Fibroblast of lung (primary cell): ENCODE results near the gene PIAS1. TPM values are rescaled to one million over a fixed set of nuclear protein-coding genes. Genes with fewer than 3 reads are reported as not detected.

ENCODE experiments used
- DNase-seq, 2 donors: peaks; one replicate each; pipeline versions ENCODE4 v3.0.0 to v3.0.0-alpha.2; 2010; ENCODE audit warnings: low read depth in 2 of 2
- H2AFZ ChIP-seq: 2 replicates; pipeline ENCODE4 v1.5.1; 2012; ENCODE audit warnings: low read length, control low read depth, inconsistent platforms
- H3K27ac ChIP-seq: 2 replicates; pipeline ENCODE4 v1.5.1; 2011; ENCODE audit warnings: low read length, control low read depth; ENCODE audit not compliant: insufficient read depth
- H3K27me3 ChIP-seq: 2 replicates; pipeline ENCODE4 v1.5.1; 2011; ENCODE audit warnings: mild to moderate bottlenecking, low read length; ENCODE audit not compliant: control insufficient read depth, insufficient read depth
- H3K36me3 ChIP-seq: 2 replicates; pipeline ENCODE4 v1.5.1; 2011; ENCODE audit warnings: low read length; ENCODE audit not compliant: control insufficient read depth, insufficient read depth
- H3K4me1 ChIP-seq: 2 replicates; pipeline ENCODE4 v1.5.1; 2011; ENCODE audit warnings: low read length; ENCODE audit not compliant: control insufficient read depth, insufficient read depth; ENCODE audit errors: extremely low read depth
- H3K4me2 ChIP-seq: 2 replicates; pipeline ENCODE4 v1.5.1; 2011; ENCODE audit warnings: low read length, control low read depth; ENCODE audit not compliant: insufficient read depth; ENCODE audit errors: extremely low read depth
- H3K4me3 ChIP-seq, 4 experiments: fragments of 200-600 bp in 1 of 4; sonication (generic) in 1 of 4; replicated peaks in 1 of 4; 2 replicates each; pipeline ENCODE4 v1.5.1; 2011 to 2016; ENCODE audit warnings: low read length in 4 of 4, low read depth in 3 of 4, mild to moderate bottlenecking in 3 of 4, control low read depth in 2 of 4, inconsistent platforms in 1 of 4, mixed read lengths in 1 of 4; ENCODE audit not compliant: insufficient read depth in 1 of 4; ENCODE audit errors: control extremely low read depth in 1 of 4
- H3K79me2 ChIP-seq: 2 replicates; pipeline ENCODE4 v1.5.1; 2012; ENCODE audit warnings: mild to moderate bottlenecking, low read length, inconsistent platforms; ENCODE audit not compliant: control insufficient read depth, insufficient read depth
- H3K9ac ChIP-seq: 2 replicates; pipeline ENCODE4 v1.5.1; 2011; ENCODE audit warnings: mild to moderate bottlenecking, low read length, control low read depth; ENCODE audit not compliant: insufficient read depth
- H3K9me3 ChIP-seq: 2 replicates; pipeline ENCODE4 v1.5.1; 2012; ENCODE audit warnings: low read depth, low read length; ENCODE audit not compliant: control insufficient read depth, insufficient read depth
- H4K20me1 ChIP-seq: 2 replicates; pipeline ENCODE4 v1.5.1; 2011; ENCODE audit warnings: low read length; ENCODE audit not compliant: control insufficient read depth, insufficient read depth; ENCODE audit errors: extremely low read depth
- EZH2 ChIP-seq: IDR thresholded peaks from 2 replicates; pipeline ENCODE4 v1.5.1; 2012; ENCODE audit warnings: low read length, control low read depth, mild to moderate bottlenecking; ENCODE audit errors: missing control alignments
- polyA plus RNA-seq, 2 donors: library from polyadenylated mRNA; depleted of rRNA in 1 of 2; stranded (reverse) in 1 of 2; unstranded in 1 of 2; fragments of >200 nt; gene quantifications; 2 replicates each; pipeline ENCODE4 v1.2.1, GENCODE V29; 2011 to 2012; ENCODE audit warnings: missing spikeins in 1 of 2
- total RNA-seq: library from RNA; depleted of rRNA; stranded (reverse); fragments of >200 nt; gene quantifications from 2 replicates; pipeline ENCODE4 v1.2.1, GENCODE V29; 2014
- TF ChIP-seq, protein P1 (sequence below), 2 donors: IDR thresholded peaks in 1 of 2; conservative IDR thresholded peaks in 1 of 2; 1 replicate in 1 of 2; 2 replicates in 1 of 2; pipeline ENCODE4 v1.5.1; 2011 to 2012; ENCODE audit warnings: low read length in 2 of 2, control low read depth in 1 of 2, inconsistent platforms in 1 of 2, low read depth in 1 of 2, mild to moderate bottlenecking in 1 of 2

PIAS1 gene
- total and polyA plus RNA-seq, 2 donors (not counting 1 experiment from before 2014, with no cell fraction given): 17.0 to 35.1 TPM

DNA sequence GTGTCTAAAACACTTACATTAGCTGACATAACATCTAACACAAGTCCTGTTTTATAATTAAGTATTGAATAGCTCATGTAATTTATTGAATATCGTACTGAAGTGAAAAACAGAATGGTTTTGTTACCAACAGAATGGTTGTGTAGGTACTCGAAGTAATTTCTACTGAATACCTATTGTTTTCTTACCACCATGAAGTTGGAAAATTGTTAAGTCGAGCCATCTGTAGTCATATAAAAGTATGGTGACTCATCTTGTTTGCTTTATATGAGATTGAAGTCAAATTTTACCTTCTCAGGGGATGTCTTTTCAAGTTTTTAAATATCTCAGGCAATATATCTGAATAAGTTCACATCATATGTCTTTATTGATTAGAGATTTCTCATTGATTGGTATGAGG, 37.6 kb downstream of the PIAS1 start:
- no peak overlapping the region for H2AFZ ChIP-seq
- H4K20me1 ChIP-seq: no peaks in the 10 kb centered on the region
- no peak overlapping the region for H3K9ac ChIP-seq
- no peaks in the 10 kb centered on the region for H3K27me3 ChIP-seq
- no peak overlapping the region for H3K4me3 ChIP-seq
- H3K4me1 ChIP-seq: no peaks in the 10 kb centered on the region
- peaks cover 24% of the 10 kb centered on the region for H3K79me2 ChIP-seq
- TF ChIP-seq, protein P1, sequence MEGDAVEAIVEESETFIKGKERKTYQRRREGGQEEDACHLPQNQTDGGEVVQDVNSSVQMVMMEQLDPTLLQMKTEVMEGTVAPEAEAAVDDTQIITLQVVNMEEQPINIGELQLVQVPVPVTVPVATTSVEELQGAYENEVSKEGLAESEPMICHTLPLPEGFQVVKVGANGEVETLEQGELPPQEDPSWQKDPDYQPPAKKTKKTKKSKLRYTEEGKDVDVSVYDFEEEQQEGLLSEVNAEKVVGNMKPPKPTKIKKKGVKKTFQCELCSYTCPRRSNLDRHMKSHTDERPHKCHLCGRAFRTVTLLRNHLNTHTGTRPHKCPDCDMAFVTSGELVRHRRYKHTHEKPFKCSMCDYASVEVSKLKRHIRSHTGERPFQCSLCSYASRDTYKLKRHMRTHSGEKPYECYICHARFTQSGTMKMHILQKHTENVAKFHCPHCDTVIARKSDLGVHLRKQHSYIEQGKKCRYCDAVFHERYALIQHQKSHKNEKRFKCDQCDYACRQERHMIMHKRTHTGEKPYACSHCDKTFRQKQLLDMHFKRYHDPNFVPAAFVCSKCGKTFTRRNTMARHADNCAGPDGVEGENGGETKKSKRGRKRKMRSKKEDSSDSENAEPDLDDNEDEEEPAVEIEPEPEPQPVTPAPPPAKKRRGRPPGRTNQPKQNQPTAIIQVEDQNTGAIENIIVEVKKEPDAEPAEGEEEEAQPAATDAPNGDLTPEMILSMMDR (conservative IDR thresholded peaks at IDR 0.05 in 1 of 2, IDR thresholded peaks at IDR 0.05 in 1 of 2; ENCODE audit: low read depth in 1 of 2, low read length in 2 of 2): no peak
- TF ChIP-seq EZH2: no peak
- H3K27ac ChIP-seq: no peak overlapping the region
- no peak overlapping the region for H3K4me2 ChIP-seq
- H3K9me3 ChIP-seq: no peaks in the 10 kb centered on the region
- no peaks in the 10 kb centered on the region for H3K36me3 ChIP-seq
- DNase-seq: no peak

DNA sequence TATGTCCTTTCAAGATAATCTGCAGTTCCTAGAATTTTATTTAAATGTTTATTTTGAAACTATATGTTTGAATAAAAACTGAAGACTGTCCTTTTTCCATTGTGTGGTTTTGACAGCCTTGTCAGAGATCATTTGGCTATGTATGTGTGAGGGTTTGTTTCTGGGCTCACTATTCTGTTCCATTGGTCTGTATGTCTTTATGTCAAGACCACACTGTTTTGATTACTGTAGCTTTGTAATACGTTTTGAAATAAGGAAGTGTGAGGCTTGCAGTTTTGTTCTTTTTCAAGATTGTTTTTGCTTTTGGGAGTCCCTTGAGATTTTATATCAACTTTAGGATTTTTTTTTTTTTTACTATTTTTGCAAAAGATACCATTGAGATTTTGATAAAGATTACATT, 42.0 kb downstream of the PIAS1 start:
- Histone ChIP-seq H3K9me3 (no peaks in the 10 kb centered on the region), H3K4me1 (no peaks in the 10 kb centered on the region), H4K20me1 (no peaks in the 10 kb centered on the region), H3K4me2 (no peak overlapping the region), H2AFZ (no peak overlapping the region), H3K4me3 (no peak overlapping the region), H3K36me3 (no peaks in the 10 kb centered on the region), H3K9ac (no peak overlapping the region), H3K79me2 (peaks cover 32% of the 10 kb centered on the region), H3K27ac (no peak overlapping the region), H3K27me3 (no peaks in the 10 kb centered on the region)
- no peak for TF ChIP-seq EZH2
- TF ChIP-seq, protein P1 (conservative IDR thresholded peaks at IDR 0.05 in 1 of 2, IDR thresholded peaks at IDR 0.05 in 1 of 2; ENCODE audit: low read depth in 1 of 2, low read length in 2 of 2): no peak
- no peak for DNase-seq

DNA sequence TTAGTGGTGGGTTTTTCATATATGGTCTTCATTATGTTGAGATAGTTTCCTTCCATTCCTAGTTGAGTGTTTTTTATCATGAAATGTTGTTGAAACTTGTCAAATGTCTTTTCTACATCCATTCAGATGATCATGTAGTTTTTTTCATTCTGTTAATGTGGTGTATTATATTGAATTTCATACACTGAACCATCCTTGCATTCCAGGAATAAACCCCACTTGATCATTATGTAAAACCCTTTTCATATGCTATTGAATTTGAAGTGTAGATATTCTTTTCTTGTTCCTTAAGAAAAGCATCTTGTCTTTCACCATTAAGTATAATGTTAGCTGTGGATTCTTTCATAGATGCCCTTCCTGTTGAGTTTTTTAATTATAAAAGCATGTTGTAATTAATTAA, 42.9 kb downstream of the PIAS1 start:
- Histone ChIP-seq H3K27ac (no peak overlapping the region), H3K9me3 (no peaks in the 10 kb centered on the region), H3K9ac (no peak overlapping the region), H4K20me1 (no peaks in the 10 kb centered on the region), H3K4me2 (no peak overlapping the region), H3K27me3 (no peaks in the 10 kb centered on the region), H3K4me1 (no peaks in the 10 kb centered on the region), H3K36me3 (no peaks in the 10 kb centered on the region), H3K79me2 (peaks cover 36% of the 10 kb centered on the region), H3K4me3 (no peak overlapping the region), H2AFZ (no peak overlapping the region)
- peak in 1 of 2 donors; percentile 11 for DNase-seq
- no peak for TF ChIP-seq EZH2
- TF ChIP-seq, protein P1 (conservative IDR thresholded peaks at IDR 0.05 in 1 of 2, IDR thresholded peaks at IDR 0.05 in 1 of 2; ENCODE audit: low read depth in 1 of 2, low read length in 2 of 2): no peak
